Tibial artery (tissue), 4 donors: ENCODE data around the gene CCT8.

ENCODE experiments used
- DNase-seq, 2 donors: peaks; one replicate each; pipeline ENCODE4 v3.0.0-alpha.2; 2019
- H3K27ac ChIP-seq, 2 donors: fragments of 200-600 bp; sonication (generic) in 1 of 2; 1 replicate in 1 of 2; 2 replicates in 1 of 2; pipeline ENCODE4 v1.5.1; 2018 to 2019; ENCODE audit warnings: mild to moderate bottlenecking in 1 of 2
- H3K27me3 ChIP-seq, 2 donors: fragments of 200-600 bp; sonication (generic) in 1 of 2; one replicate each; pipeline versions ENCODE4 v1.5.1 to v1.6.0; 2016 to 2019
- H3K36me3 ChIP-seq, 3 donors: fragments of 200-600 bp; sonication (generic) in 2 of 3; one replicate each; pipeline ENCODE4 v1.5.1; 2016 to 2019; ENCODE audit warnings: mild to moderate bottlenecking in 2 of 3
- H3K4me1 ChIP-seq, 4 donors: fragments of 200-600 bp; sonication (generic) in 2 of 4; 1 replicate in 3 of 4; 2 replicates in 1 of 4; pipeline ENCODE4 v1.5.1; 2016 to 2019
- H3K4me3 ChIP-seq, 2 donors: fragments of 200-600 bp; sonication (generic) in 1 of 2; 1 replicate in 1 of 2; 2 replicates in 1 of 2; pipeline ENCODE4 v1.5.1; 2018 to 2019; ENCODE audit warnings: mild to moderate bottlenecking in 2 of 2
- H3K9me3 ChIP-seq, 3 donors: fragments of 200-600 bp; sonication (generic) in 1 of 3; one replicate each; pipeline ENCODE4 v1.5.1; 2016 to 2019
- CTCF ChIP-seq, 2 experiments: fragments of 200-600 bp in 1 of 2; fragments of 450-650 bp in 1 of 2; IDR thresholded peaks; one replicate each; pipeline ENCODE4 v1.5.1; 2017 to 2019; ENCODE audit warnings: antibody characterized with exemption in 2 of 2, mild to moderate bottlenecking in 1 of 2, moderate library complexity in 1 of 2
- intact Hi-C: fragments of 100-400 bp; cut with DNase I; formaldehyde crosslinking; loops from one replicate; pipeline ENCODE4 v1.15.0; 2023; ENCODE audit warnings: low total_unique reads

The CCT8 gene

DNA sequence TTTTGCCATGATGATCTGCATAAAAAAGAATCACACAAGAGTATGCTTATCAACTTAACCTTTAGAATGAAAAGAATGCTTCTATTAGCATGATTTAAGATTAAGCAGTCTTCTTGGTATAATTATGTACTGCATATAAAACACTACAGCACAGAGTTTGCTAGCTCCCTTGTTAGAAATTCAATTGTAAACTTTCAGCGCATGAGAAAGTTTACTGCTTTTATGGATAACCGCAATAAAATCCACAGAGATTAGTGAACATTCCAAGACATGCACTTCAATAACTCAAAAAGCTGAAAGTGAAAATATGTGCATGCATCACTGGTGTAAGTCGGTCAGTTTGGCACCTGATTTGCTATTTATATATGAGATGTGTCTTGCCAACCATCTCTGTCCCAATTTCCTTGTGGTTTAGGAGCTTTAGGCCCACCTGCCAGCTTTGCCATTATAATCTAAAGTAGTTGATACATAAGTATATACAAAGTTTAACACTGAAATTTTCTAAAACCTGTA, 16.9 kb downstream of the CCT8 start:
- intact Hi-C loops = no loop called here
- no peaks in the 10 kb centered on the region for H3K9me3 ChIP-seq
- H3K4me1 ChIP-seq = peaks cover 0 to 28% (median 6%) of the 10 kb centered on the region in 4 donors
- H3K27me3 ChIP-seq = no peaks in the 10 kb centered on the region
- H3K27ac ChIP-seq = no peak overlapping the region
- DNase-seq = no peak
- no peak overlapping the region for H3K4me3 ChIP-seq
- no peak for TF ChIP-seq CTCF (IDR thresholded peaks at IDR 0.05)
- peaks cover 88 to 97% (median 94%) of the 10 kb centered on the region in 3 donors for H3K36me3 ChIP-seq

GRCh38 chr21:29056005-29056404, 17.4 kb downstream of the CCT8 start:
- intact Hi-C loops = no loop called here
- H3K4me3 ChIP-seq = no peak overlapping the region
- H3K27me3 ChIP-seq = no peaks in the 10 kb centered on the region
- H3K4me1 ChIP-seq = peaks cover 0 to 28% (median 6%) of the 10 kb centered on the region in 4 donors
- peak overlapping the region in 1 of 2 donors; percentile 26 for H3K27ac ChIP-seq
- peaks cover 88 to 97% (median 94%) of the 10 kb centered on the region in 3 donors for H3K36me3 ChIP-seq
- no peak for TF ChIP-seq CTCF (IDR thresholded peaks at IDR 0.05)
- no peak for DNase-seq
- H3K9me3 ChIP-seq = no peaks in the 10 kb centered on the region

GRCh38 chr21:29055080-29055479, 18.4 kb downstream of the CCT8 start:
- TF ChIP-seq CTCF (IDR thresholded peaks at IDR 0.05) = no peak
- H3K4me1 ChIP-seq = peaks cover 0 to 23% (median 6%) of the 10 kb centered on the region in 4 donors
- no peak overlapping the region for H3K27ac ChIP-seq
- H3K36me3 ChIP-seq = peaks cover 88 to 97% (median 94%) of the 10 kb centered on the region in 3 donors
- no peak overlapping the region for H3K4me3 ChIP-seq
- no peaks in the 10 kb centered on the region for H3K9me3 ChIP-seq
- no peaks in the 10 kb centered on the region for H3K27me3 ChIP-seq
- DNase-seq = no peak
- intact Hi-C loops = no loop called here

DNA sequence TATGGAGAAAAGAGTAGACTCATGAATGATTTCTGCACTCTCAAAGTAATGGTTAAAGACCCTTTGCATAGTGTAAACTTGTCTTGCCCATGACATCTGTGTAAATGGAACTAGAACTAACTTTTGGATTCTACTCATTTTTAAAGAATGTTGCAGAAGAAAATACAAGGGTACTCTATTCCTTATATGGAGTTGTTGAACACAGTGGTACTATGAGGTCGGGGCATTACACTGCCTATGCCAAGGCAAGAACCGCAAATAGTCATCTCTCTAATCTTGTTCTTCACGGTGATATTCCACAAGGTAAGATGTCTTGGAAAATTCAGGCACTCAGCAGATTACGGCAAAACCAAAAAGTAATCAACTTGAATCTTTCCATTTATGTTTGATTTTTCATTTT, 19.8 kb downstream of the CCT8 start:
- Histone ChIP-seq H3K4me1 (peaks cover 0 to 18% (median 6%) of the 10 kb centered on the region in 4 donors), H3K9me3 (no peaks in the 10 kb centered on the region), H3K27ac (peak overlapping the region; percentile 49 to 59), H3K36me3 (peaks cover 88 to 97% (median 94%) of the 10 kb centered on the region in 3 donors), H3K27me3 (no peaks in the 10 kb centered on the region), H3K4me3 (no peak overlapping the region)
- no peak for TF ChIP-seq CTCF (IDR thresholded peaks at IDR 0.05)
- DNase-seq = no peak
- intact Hi-C loops = no loop called here

GRCh38 chr21:29053011-29053553, 20.4 kb downstream of the CCT8 start:
- no peak for TF ChIP-seq CTCF (IDR thresholded peaks at IDR 0.05)
- H3K9me3 ChIP-seq = no peaks in the 10 kb centered on the region
- DNase-seq = no peak
- H3K27ac ChIP-seq = peak overlapping the region; percentile 49 to 59
- H3K4me3 ChIP-seq = no peak overlapping the region
- peaks cover 0 to 18% (median 6%) of the 10 kb centered on the region in 4 donors for H3K4me1 ChIP-seq
- H3K36me3 ChIP-seq = peaks cover 87 to 96% (median 91%) of the 10 kb centered on the region in 3 donors
- H3K27me3 ChIP-seq = no peaks in the 10 kb centered on the region
- intact Hi-C loops = no loop called here
